ENCODE data around the gene GNAZ.
"Not testable (repeated sequence)": the region's sequence is repeated elsewhere in the genome, so short reads cannot be mapped to it uniquely, and the experiment has no call there.

The GNAZ gene

GRCh38 chr22:23044570-23044969 is 25.7 kb upstream of the GNAZ start:
- DNase-seq (ENCODE audit: low spot score), result no peak

- DNase-seq (ENCODE audit: low spot score), result no peak
Measured at GRCh38 chr22:23045461-23045860, 24.9 kb upstream of the GNAZ start.

GRCh38 chr22:23047265-23047664 is 23.1 kb upstream of the GNAZ start:
- DNase-seq (ENCODE audit: low spot score), result no peak

GRCh38 chr22:23047742-23048141 is 22.6 kb upstream of the GNAZ start:
- no peak for DNase-seq (ENCODE audit: low spot score)

- DNase-seq (ENCODE audit: low spot score), result not testable (repeated sequence)
Measured at GRCh38 chr22:23050546-23050945, 19.8 kb upstream of the GNAZ start.

GRCh38 chr22:23053051-23053707 is 17.1 kb upstream of the GNAZ start:
- no peak for DNase-seq (ENCODE audit: low spot score)

- no peak for DNase-seq (ENCODE audit: low spot score)
Measured at GRCh38 chr22:23053912-23054530, 16.3 kb upstream of the GNAZ start.

- DNase-seq (ENCODE audit: low spot score), result peak; percentile 80
Measured at GRCh38 chr22:23054531-23055257, 15.6 kb upstream of the GNAZ start.

GRCh38 chr22:23055449-23056179 is 14.7 kb upstream of the GNAZ start:
- DNase-seq (ENCODE audit: low spot score), result no peak

GRCh38 chr22:23057331-23057730 is 13.0 kb upstream of the GNAZ start:
- DNase-seq (ENCODE audit: low spot score), result no peak

GRCh38 chr22:23058063-23058462 is 12.3 kb upstream of the GNAZ start:
- no peak for DNase-seq (ENCODE audit: low spot score)

GRCh38 chr22:23058481-23059283 is 11.6 kb upstream of the GNAZ start:
- DNase-seq (ENCODE audit: low spot score), result no peak

- DNase-seq (ENCODE audit: low spot score), result no peak
Measured at GRCh38 chr22:23059284-23059948, 10.9 kb upstream of the GNAZ start.

GRCh38 chr22:23060612-23061400 is 9.5 kb upstream of the GNAZ start:
- no peak for DNase-seq (ENCODE audit: low spot score)

- no peak for DNase-seq (ENCODE audit: low spot score)
Measured at GRCh38 chr22:23061471-23062280, 8.6 kb upstream of the GNAZ start.

- no peak for DNase-seq (ENCODE audit: low spot score)
Measured at GRCh38 chr22:23062616-23063538, 7.4 kb upstream of the GNAZ start.

- no peak for DNase-seq (ENCODE audit: low spot score)
Measured at GRCh38 chr22:23063539-23064380, 6.6 kb upstream of the GNAZ start.

All from NAMALWA (cell line).